WTC11 (cell line): Measurements from ENCODE around the gene UQCC2. TPM values are rescaled to one million over a fixed set of nuclear protein-coding genes. Genes with fewer than 3 reads are reported as not detected.

ENCODE experiments used
- ATAC-seq: fragments of 200-7000 bp; cut with Tn5 transposase; 2 replicates; pipeline ENCODE4 v1.10.0; 2021; ENCODE audit warnings: mild to moderate bottlenecking, moderate library complexity
- CTCF ChIA-PET: fragments of 300-600 bp; sonication (Branson Sonifier 250); formaldehyde crosslinking; loops from one replicate; lab custom pipeline; 2021; ENCODE audit warnings: antibody characterized with exemption; lab: Charles Lee
- POLR2A ChIA-PET: fragments of 350-600 bp; sonication (Branson Sonifier 250); formaldehyde crosslinking; loops from one replicate; lab custom pipeline; 2021; ENCODE audit warnings: antibody characterized with exemption; lab: Charles Lee
- DNase-seq: peaks from one replicate; pipeline ENCODE4 v3.0.0; 2021; ENCODE audit warnings: low spot score
- H3K27ac Mint-ChIP-seq: 2 replicates; pipeline ENCODE4 v1.8.0; 2021; ENCODE audit warnings: mixed read lengths
- H3K27me3 Mint-ChIP-seq: 2 replicates; pipeline ENCODE4 v1.8.0; 2021; ENCODE audit warnings: low read depth, mild to moderate bottlenecking, moderate library complexity, mixed read lengths
- H3K36me3 Mint-ChIP-seq: 2 replicates; pipeline ENCODE4 v1.8.0; 2021; ENCODE audit warnings: mixed read lengths
- H3K4me1 Mint-ChIP-seq: 2 replicates; pipeline ENCODE4 v1.8.0; 2022; ENCODE audit warnings: mixed read lengths
- H3K4me3 Mint-ChIP-seq: 2 replicates; pipeline ENCODE4 v1.8.0; 2021; ENCODE audit warnings: mild to moderate bottlenecking, moderate library complexity, mixed read lengths
- H3K9me3 Mint-ChIP-seq: 2 replicates; pipeline ENCODE4 v1.8.0; 2021; ENCODE audit warnings: mixed read lengths
- AR ChIP-seq: fragments of 250-450 bp; sonication (Bioruptor Pico); IDR thresholded peaks from 2 replicates; pipeline ENCODE4 v1.9.0; 2021; ENCODE audit warnings: mild to moderate bottlenecking
- CBFB ChIP-seq: sonication (generic); formaldehyde crosslinking; IDR thresholded peaks from 2 replicates; pipeline ENCODE4 v1.8.1; 2022; ENCODE audit warnings: mild to moderate bottlenecking, low read depth, missing genetic modification reagents
- CREB1 ChIP-seq: sonication (generic); formaldehyde crosslinking; IDR thresholded peaks from 2 replicates; pipeline ENCODE4 v1.8.0; 2023; ENCODE audit warnings: mild to moderate bottlenecking, missing genetic modification reagents
- CTCF ChIP-seq: fragments of 200-600 bp; IDR thresholded peaks from 2 replicates; pipeline ENCODE4 v1.8.0; 2022; ENCODE audit warnings: antibody characterized with exemption
- E2F1 ChIP-seq: sonication (generic); formaldehyde crosslinking; IDR thresholded peaks from 2 replicates; pipeline ENCODE4 v1.8.0; 2022; ENCODE audit warnings: mild to moderate bottlenecking, missing genetic modification reagents
- FOXJ3 ChIP-seq: sonication (generic); formaldehyde crosslinking; IDR thresholded peaks from 2 replicates; pipeline ENCODE4 v1.9.0; 2021; ENCODE audit warnings: missing genetic modification reagents, mild to moderate bottlenecking, borderline replicate concordance
- FOXK1 ChIP-seq: sonication (generic); formaldehyde crosslinking; IDR thresholded peaks from 2 replicates; pipeline ENCODE4 v1.8.0; 2022; ENCODE audit warnings: mild to moderate bottlenecking, moderate library complexity, missing genetic modification reagents
- MXD4 ChIP-seq: fragments of 250-450 bp; sonication (Bioruptor Pico); IDR thresholded peaks from 2 replicates; pipeline ENCODE4 v1.8.0; 2021; ENCODE audit warnings: mild to moderate bottlenecking, moderate library complexity, borderline replicate concordance
- NFATC4 ChIP-seq: fragments of 250-450 bp; sonication (Bioruptor Pico); IDR thresholded peaks from 2 replicates; pipeline ENCODE4 v1.9.0; 2021; ENCODE audit warnings: mild to moderate bottlenecking
- NFE2L1 ChIP-seq: sonication (generic); formaldehyde crosslinking; IDR thresholded peaks from 2 replicates; pipeline ENCODE4 v1.8.1; 2023; ENCODE audit warnings: missing genetic modification reagents
- SMAD3 ChIP-seq: sonication (generic); formaldehyde crosslinking; IDR thresholded peaks from 2 replicates; pipeline ENCODE4 v1.8.0; 2022; ENCODE audit warnings: missing genetic modification reagents, mild to moderate bottlenecking, borderline replicate concordance
- SP1 ChIP-seq: sonication (generic); formaldehyde crosslinking; conservative IDR thresholded peaks from 2 replicates; pipeline ENCODE4 v1.8.1; 2022; ENCODE audit warnings: missing genetic modification reagents
- TEAD1 ChIP-seq: sonication (generic); formaldehyde crosslinking; IDR thresholded peaks from 2 replicates; pipeline ENCODE4 v1.8.0; 2022; ENCODE audit warnings: mild to moderate bottlenecking, missing genetic modification reagents
- USF2 ChIP-seq: sonication (generic); formaldehyde crosslinking; IDR thresholded peaks from 2 replicates; pipeline ENCODE4 v1.8.1; 2023; ENCODE audit warnings: mild to moderate bottlenecking, missing genetic modification reagents, moderate library complexity
- ZNF121 ChIP-seq: sonication (generic); formaldehyde crosslinking; IDR thresholded peaks from 2 replicates; pipeline ENCODE4 v1.8.0; 2023; ENCODE audit warnings: missing genetic modification reagents
- ZNF281 ChIP-seq: sonication (generic); formaldehyde crosslinking; IDR thresholded peaks from 2 replicates; pipeline ENCODE4 v1.8.0; 2023; ENCODE audit warnings: mild to moderate bottlenecking, missing genetic modification reagents
- ZNF416 ChIP-seq: fragments of 250-450 bp; sonication (Bioruptor Pico); IDR thresholded peaks from 2 replicates; pipeline ENCODE4 v1.9.0; 2021; ENCODE audit warnings: mild to moderate bottlenecking, inconsistent platforms
- total RNA-seq: library from RNA; stranded (reverse); gene quantifications from 3 replicates; pipeline ENCODE4 v1.2.3, GENCODE V29; 2021

The UQCC2 gene
- total RNA-seq, 1 experiment from 2014 or later = 65.8 TPM

- TF ChIP-seq SMAD3 (CRISPR knock-in tag) = no peak
- no peak for TF ChIP-seq NFATC4 (CRISPR knock-in tag)
- TF ChIP-seq NFE2L1 (CRISPR knock-in tag) = no peak
- TF ChIP-seq E2F1 = no peak
- no peak for TF ChIP-seq CREB1 (CRISPR knock-in tag)
- no peak for TF ChIP-seq FOXK1 (CRISPR knock-in tag)
- TF ChIP-seq AR (CRISPR knock-in tag) = no peak
- TF ChIP-seq MXD4 = no peak
- no peak for TF ChIP-seq CTCF
- no peak for TF ChIP-seq SP1 (CRISPR knock-in tag)
- no peak for TF ChIP-seq ZNF416 (CRISPR knock-in tag)
- TF ChIP-seq FOXJ3 (CRISPR knock-in tag) = no peak
- TF ChIP-seq USF2 (CRISPR knock-in tag) = no peak
- no peak for TF ChIP-seq TEAD1 (CRISPR knock-in tag)
- no peak for TF ChIP-seq ZNF121
- TF ChIP-seq ZNF281 (CRISPR knock-in tag) = no peak
- no peak for TF ChIP-seq CBFB (CRISPR knock-in tag)
- Mint-ChIP-seq H3K27me3 (no peaks in the 10 kb centered on the region), H3K4me3 (no peak overlapping the region), H3K27ac (no peak overlapping the region), H3K9me3 (no peaks in the 10 kb centered on the region), H3K36me3 (no peaks in the 10 kb centered on the region), H3K4me1 (peaks cover 6% of the 10 kb centered on the region; the same call in 1 of the 2 replicates)
- POLR2A ChIA-PET = no interaction called here
- CTCF ChIA-PET = interaction anchor here (1.0 to 3.3 kb wide), 3 partner anchors 27 to 72 kb away, joined by 3 to 13 read pairs (median 7); partner anchors contain the start of gene UQCC2
- no peak for ATAC-seq
- DNase-seq = no peak
Measured at GRCh38 chr6:33738153-33738552, 26.7 kb upstream of the UQCC2 start.
